Measurements from ENCODE around the gene ADGRE3.
A peak's percentile ranks its signal among the peaks of the same experiment; 100 is the strongest.
"Not testable (repeated sequence)": the region's sequence is repeated elsewhere in the genome, so short reads cannot be mapped to it uniquely, and the experiment has no call there.

The ADGRE3 gene

GRCh38 chr19:14612242-14612641 lies 62.4 kb downstream of the ADGRE3 start:
- FAIRE-seq; DNase-seq (ENCODE audit: insufficient read length, low spot score): not testable (repeated sequence)

DNA sequence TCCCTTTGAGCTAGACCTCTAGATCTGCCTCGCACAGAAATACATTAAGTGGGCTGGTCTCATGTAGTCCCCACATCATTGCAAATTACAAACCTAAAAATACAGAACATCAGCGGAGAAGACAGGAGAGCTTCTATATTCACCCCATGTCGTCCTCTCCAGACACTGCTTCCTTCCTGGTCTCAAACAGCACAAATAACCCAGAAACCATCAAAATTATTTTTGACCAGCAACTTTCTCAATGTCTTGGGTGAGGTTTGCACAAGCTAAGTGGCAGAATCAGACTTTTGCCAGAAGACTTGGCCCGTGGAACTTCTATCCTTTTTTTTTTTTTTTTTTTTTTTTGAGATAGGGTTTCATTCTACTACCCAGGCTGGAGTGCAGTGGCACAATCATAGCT lies 63.6 kb downstream of the ADGRE3 start:
- FAIRE-seq = no peak

GRCh38 chr19:14606627-14607026 lies 68.0 kb downstream of the ADGRE3 start:
- FAIRE-seq (no peak), DNase-seq (ENCODE audit: insufficient read length, low spot score) (no peak)

More for the DNA sequence above, 63.6 kb downstream of the ADGRE3 start:
- DNase-seq (ENCODE audit: insufficient read length, low spot score) = no peak

DNA sequence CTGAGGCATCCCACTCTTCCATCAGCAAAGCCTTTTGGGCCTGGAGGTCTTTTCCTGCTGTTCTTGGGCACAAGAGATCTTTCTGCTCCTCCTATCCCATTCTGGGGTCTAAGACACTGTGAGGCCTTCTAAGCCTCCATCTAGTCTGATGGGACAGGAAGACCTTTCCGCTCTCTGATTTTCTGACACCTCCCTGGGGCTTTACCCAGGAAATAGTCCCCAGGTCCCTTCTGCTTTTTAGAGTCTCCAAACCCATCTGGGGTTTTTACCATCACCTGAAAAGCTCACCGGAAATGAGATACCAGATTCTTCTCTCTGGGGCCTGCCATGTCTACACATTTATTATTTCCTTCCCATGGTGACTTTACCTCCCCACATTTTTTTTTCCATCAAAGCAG lies 70.7 kb downstream of the ADGRE3 start:
- DNase-seq (ENCODE audit: insufficient read length, low spot score) (no peak), FAIRE-seq (no peak)

GRCh38 chr19:14599548-14600147 lies 75.0 kb downstream of the ADGRE3 start:
- FAIRE-seq (no peak), DNase-seq (ENCODE audit: insufficient read length, low spot score) (no peak)

- DNase-seq (ENCODE audit: insufficient read length, low spot score) (no peak), FAIRE-seq (peak; percentile 98)
Observed at GRCh38 chr19:14595558-14595957, 79.1 kb downstream of the ADGRE3 start.

GRCh38 chr19:14589433-14589832 lies 85.2 kb downstream of the ADGRE3 start:
- FAIRE-seq; DNase-seq (ENCODE audit: insufficient read length, low spot score): not testable (repeated sequence)

DNA sequence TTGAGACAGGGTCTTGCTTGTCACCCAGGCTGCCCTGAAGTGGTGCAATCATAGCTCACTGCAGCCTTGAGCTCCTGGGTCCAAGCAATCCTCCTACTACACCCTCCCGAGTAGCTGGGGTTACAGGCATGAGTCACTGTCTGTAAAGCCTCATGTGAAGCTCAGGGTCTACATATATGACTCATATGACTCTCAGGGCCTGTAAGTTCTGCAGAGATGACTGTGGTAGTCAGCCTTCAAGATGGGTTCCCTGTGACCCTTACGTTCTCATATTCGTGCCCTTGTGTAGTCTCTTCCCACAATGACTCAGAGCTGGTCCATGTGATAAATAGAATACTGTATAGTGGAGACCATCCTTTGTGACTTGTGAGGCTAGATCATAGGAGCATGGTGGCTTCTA lies 89.5 kb downstream of the ADGRE3 start:
- DNase-seq (ENCODE audit: insufficient read length, low spot score); FAIRE-seq: not testable (repeated sequence)

- not testable (repeated sequence) for FAIRE-seq; DNase-seq (ENCODE audit: insufficient read length, low spot score)
Observed at GRCh38 chr19:14584372-14584771, 90.3 kb downstream of the ADGRE3 start.

DNA sequence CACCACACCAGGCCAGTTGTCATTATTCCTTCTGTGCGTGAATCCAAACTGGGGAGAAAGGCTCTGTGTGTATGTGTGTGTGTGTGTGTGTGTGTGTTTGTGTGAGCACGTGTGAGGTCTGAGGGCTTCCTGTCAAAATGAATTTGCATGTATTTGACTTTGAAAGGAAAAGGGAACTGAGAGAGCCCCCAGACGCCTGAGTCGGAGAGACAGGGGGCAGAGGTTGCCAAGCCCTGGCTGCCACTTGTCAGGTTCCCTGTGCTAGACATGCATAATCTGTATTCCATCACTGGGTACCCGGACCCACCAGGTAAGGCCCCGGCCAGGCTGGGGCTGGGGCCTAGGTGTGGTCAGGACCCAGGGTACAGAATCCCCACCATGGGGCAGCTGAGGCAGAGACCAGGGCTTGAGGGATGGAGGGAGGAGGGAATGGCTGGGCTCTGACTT lies 91.7 kb downstream of the ADGRE3 start, which contains the start of gene CLEC17A:
TSS of gene CLEC17A (plus strand) at position 191 of the 447 bp plus-strand sequence. CDS start at position 268, 77 bp downstream.
- FAIRE-seq (no peak), DNase-seq (ENCODE audit: insufficient read length, low spot score) (no peak)

- FAIRE-seq (no peak), DNase-seq (ENCODE audit: insufficient read length, low spot score) (no peak)
Observed at GRCh38 chr19:14580623-14581237, 93.9 kb downstream of the ADGRE3 start.

- FAIRE-seq = no peak
Observed at GRCh38 chr19:14577885-14578427, 96.7 kb downstream of the ADGRE3 start.

GRCh38 chr19:14577264-14577663 lies 97.4 kb downstream of the ADGRE3 start:
- FAIRE-seq (no peak), DNase-seq (ENCODE audit: insufficient read length, low spot score) (no peak)

More at GRCh38 chr19:14577885-14578427, 96.7 kb downstream of the ADGRE3 start:
- no peak for DNase-seq (ENCODE audit: insufficient read length, low spot score)

DNA sequence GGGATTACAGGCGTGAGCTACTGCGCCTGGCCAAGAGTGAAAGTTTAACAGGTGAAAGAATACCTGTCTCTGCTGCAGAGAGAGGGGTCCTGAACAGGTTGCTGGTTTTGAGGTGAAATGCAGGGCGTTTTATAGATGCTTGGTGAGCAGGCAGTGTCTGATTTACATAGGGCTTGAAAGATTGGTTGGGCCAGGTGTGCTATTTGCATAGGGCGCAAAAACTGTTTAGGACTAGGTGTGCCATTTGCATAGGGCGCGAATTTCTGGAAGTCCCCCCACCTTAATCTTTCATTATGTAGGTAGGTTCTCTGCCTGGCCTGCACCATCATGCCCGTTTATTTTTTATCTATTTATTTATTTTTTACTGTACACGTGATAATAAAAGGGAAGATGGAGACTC lies 98.3 kb downstream of the ADGRE3 start:
- no peak for FAIRE-seq
- DNase-seq (ENCODE audit: insufficient read length, low spot score) = no peak

DNA sequence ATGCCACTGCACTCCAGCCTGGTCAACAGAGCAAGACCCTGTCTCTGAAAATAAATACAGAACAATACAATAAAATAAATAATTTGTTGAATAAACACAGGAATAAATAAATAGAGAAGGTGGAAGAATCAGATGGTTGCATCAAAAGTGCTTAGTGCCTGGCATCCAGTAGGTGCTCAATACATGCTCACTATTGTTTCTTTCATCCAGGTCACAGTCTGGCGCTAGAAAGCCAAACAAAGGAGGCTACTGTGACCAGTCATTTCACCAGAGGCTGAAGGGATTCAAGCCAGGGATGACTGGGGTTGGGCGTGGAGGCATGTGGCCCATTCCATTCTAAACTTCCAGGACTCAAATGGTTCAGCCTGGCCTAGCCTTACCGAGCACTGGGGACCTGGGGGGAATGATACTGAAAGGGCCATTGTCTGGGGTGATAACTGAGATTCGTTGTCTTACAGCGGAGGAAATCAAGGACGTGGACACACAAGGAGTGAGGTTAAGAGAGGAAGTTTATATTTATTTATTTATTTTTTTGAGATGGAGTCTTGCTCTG lies 99.1 kb downstream of the ADGRE3 start:
- FAIRE-seq (no peak), DNase-seq (ENCODE audit: insufficient read length, low spot score) (no peak)

DNA sequence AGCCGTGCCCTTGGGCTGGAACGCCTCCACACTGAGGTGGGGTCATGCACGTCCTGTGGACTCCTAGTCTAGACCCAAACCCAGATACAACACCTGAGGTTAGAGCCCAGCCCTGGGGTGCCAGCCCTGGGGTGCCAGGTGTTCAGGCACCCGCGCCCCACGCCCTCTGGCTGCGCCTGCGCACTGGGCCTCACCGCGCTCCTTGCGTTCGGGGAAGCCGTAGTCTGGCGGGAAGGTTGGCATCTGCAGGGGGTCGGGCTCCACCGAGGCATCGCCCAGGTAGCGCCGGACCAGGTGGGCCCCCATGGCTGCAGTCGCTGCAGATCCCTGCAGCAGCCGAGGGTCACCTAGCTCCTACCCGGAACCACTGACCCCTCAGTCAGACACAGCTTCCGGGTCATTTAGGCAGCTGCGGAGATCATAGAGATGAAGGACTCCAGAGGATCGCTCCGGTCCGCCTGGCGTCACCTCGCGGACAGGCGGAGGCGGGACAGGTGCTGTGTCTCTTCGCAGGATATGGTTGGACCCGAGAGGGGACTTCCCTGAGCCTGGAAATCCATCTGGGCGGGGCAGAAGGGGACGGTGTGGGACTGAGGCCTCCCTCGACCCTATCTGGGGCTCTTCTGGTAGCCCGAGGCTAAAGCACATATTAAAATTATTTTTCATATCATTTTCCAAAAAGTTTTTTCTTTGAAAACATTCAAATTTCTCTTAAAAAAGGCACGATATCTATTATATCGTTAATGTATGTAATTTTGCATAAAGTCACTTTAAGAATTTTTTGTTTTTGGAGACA lies 102.8 kb downstream of the ADGRE3 start, which contains the start of gene NDUFB7:
TSS of gene NDUFB7 (minus strand) at position 372 of the 796 bp plus-strand sequence. CDS start at position 306, 66 bp downstream.
- FAIRE-seq (peak; percentile 51), DNase-seq (ENCODE audit: insufficient read length, low spot score) (peak; percentile 98)

- no peak for DNase-seq (ENCODE audit: insufficient read length, low spot score)
- no peak for FAIRE-seq
Observed at GRCh38 chr19:14570864-14571527, 103.6 kb downstream of the ADGRE3 start.
